ENCODE measurements around the gene CTXND1.

- TF ChIP-seq CTCF (conservative IDR thresholded peaks at IDR 0.05; ENCODE audit: low read depth, low read length), result no peak
- TF ChIP-seq EZH2 (IDR thresholded peaks at IDR 0.05; ENCODE audit: low read length, unreplicated experiment), result no peak
- no peak for TF ChIP-seq EZH2phosphoT487 (IDR thresholded peaks at IDR 0.05; ENCODE audit: borderline replicate concordance, low read length)
These were observed 48.6 kb downstream of the CTXND1 start for GRCh38 chr15:80203361-80203885.

Data from PC-3 (cell line).